ENCODE data around the gene PTCD3. TPM values are rescaled to one million over a fixed set of nuclear protein-coding genes. Genes with fewer than 3 reads are reported as not detected.
A peak's percentile ranks its signal among the peaks of the same experiment; 100 is the strongest.

PTCD3 gene
- total and polyA plus RNA-seq, 3 donors from 2014 or later, result 120 to 213 (median 167) TPM

- TF ChIP-seq CTCF (IDR thresholded peaks at IDR 0.05) (no peak), POLR2A (IDR thresholded peaks at IDR 0.05) (no peak)
- Histone ChIP-seq H3K27me3 (no peaks in the 10 kb centered on the region), H3K4me1 (peaks cover 16% of the 10 kb centered on the region), H3K9me3 (no peaks in the 10 kb centered on the region), H3K36me3 (ENCODE audit: low read depth, missing control alignments) (no peaks in the 10 kb centered on the region), H3K27ac (no peak overlapping the region), H3K4me3 (no peak overlapping the region)
- intact Hi-C loops (cut with DNase I; ENCODE audit: low total_unique reads), result no loop called here
- DNase-seq, result no peak
Observed at GRCh38 chr2:86102157-86102556, 3.9 kb upstream of the PTCD3 start.

DNA sequence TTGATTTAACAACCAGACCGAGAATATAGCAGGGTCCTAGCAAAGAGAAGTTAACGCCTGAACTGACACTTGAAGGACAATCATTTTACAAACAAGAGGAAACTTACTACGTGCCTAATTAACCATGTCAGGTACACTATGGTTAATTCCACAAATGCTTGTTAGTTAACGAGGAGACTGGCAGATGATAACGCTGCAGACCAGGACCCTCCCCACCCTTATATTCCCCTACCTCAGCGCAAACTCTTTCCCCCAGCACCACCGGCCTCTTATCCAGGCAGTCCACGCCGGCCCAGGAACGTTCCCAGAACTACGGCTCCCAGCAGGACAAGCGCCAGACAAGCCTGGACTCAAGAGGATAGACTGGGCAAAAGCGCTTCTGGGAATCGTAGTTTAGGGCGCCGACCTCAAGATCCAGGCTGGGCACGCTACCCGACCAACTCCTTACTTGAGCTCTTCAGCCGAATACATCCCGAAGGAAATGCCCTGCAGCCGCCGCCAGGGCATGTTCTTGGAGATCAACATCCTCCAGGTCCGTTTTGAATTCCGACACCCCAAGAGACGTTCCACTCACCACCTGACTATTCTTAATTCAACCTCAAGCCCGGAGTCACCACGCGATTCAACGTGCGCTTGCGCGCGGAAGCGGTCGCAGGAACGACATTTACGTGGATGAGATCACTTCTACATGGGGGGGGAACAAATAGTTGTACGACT lies 625 bp upstream of the PTCD3 start, which contains the start of gene POLR1A:
TSS of gene POLR1A (minus strand) at position 635 of the 717 bp plus-strand sequence. CDS start at position 525, 110 bp downstream.
- peak within 1 kb of the TSS; percentile 72 to 90 for H3K27ac ChIP-seq
- H3K9me3 ChIP-seq, result no peaks in the 10 kb centered on the region
- H3K36me3 ChIP-seq (ENCODE audit: low read depth, missing control alignments), result no peaks in the 10 kb centered on the region
- H3K4me1 ChIP-seq, result peaks cover 19% of the 10 kb centered on the region
- H3K27me3 ChIP-seq, result no peaks in the 10 kb centered on the region
- DNase-seq, result peak; percentile 98
- intact Hi-C loops (cut with DNase I; ENCODE audit: low total_unique reads), result no loop called here
- no peak for TF ChIP-seq POLR2A (IDR thresholded peaks at IDR 0.05)
- no peak for TF ChIP-seq CTCF (IDR thresholded peaks at IDR 0.05)
- WGBS, 2 donors, result 0% methylated on average over 38 of the region's 38 CpGs
- H3K4me3 ChIP-seq, result peak within 1 kb of the TSS; percentile 77 to 79

DNA sequence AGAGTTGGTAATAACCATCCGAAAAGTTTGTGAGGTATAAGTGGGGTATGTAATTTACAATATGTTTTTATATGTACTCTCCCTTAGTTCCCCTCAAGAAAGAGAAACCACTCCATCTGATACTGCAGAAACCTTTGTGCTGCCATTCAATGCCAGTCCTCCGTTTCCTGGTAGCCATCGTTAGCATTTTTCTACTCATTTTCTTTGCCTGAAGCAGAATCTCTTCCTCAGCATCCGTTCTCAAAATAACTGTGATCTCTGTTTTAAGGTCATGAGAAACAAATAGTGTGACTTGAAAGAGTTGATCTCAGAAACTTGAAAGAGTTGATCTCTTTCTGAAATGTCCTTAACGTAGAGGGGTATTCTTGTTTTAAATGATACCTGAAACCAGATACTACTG lies 996 bp downstream of the PTCD3 start:
- Histone ChIP-seq H3K36me3 (ENCODE audit: low read depth, missing control alignments) (no peaks in the 10 kb centered on the region), H3K4me1 (peaks cover 19% of the 10 kb centered on the region), H3K4me3 (peak overlapping the region; percentile 77 to 79), H3K27me3 (no peaks in the 10 kb centered on the region), H3K9me3 (no peaks in the 10 kb centered on the region), H3K27ac (no peak overlapping the region)
- intact Hi-C loops (cut with DNase I; ENCODE audit: low total_unique reads), result no loop called here
- no peak for DNase-seq
- TF ChIP-seq CTCF (IDR thresholded peaks at IDR 0.05) (no peak), POLR2A (IDR thresholded peaks at IDR 0.05) (no peak)
- WGBS, 2 donors, result 14 to 16% methylated on average over 5 of the region's 5 CpGs

DNA sequence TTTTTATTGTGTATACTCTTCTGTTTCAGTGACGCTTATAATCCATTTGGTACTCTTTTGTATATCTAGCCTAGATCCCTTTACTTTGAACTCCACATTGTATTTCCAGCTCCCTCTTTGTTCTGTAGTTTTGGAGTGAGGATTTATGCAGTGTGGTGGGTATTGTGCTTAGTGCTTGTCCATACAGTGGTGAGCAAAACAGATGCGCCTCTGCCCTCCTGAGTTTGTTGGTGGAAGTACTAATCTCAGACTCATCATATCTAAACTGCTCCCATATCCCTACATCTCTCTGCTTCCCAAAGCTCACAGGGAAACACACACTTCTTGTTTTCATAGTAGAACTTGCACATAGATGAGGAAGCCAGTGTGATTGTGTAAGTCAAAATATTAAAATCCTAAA lies 12.1 kb downstream of the PTCD3 start:
- Histone ChIP-seq H3K27ac (no peak overlapping the region), H3K4me1 (no peaks in the 10 kb centered on the region), H3K36me3 (ENCODE audit: low read depth, missing control alignments) (no peaks in the 10 kb centered on the region), H3K4me3 (no peak overlapping the region), H3K9me3 (no peaks in the 10 kb centered on the region), H3K27me3 (no peaks in the 10 kb centered on the region)
- WGBS, 2 donors, result 90 to 94% methylated on average over 2 of the region's 2 CpGs
- TF ChIP-seq CTCF (IDR thresholded peaks at IDR 0.05), result no peak
- no peak for TF ChIP-seq POLR2A (IDR thresholded peaks at IDR 0.05)
- DNase-seq, result no peak
- intact Hi-C loops (cut with DNase I; ENCODE audit: low total_unique reads), result no loop called here

All from testis (tissue), 3 donors.